Measurements from ENCODE around the gene CSRP3. TPM values are rescaled to one million over a fixed set of nuclear protein-coding genes. Genes with fewer than 3 reads are reported as not detected.

CSRP3 gene
- total and polyA plus RNA-seq, 2 donors (not counting 3 experiments of a cell fraction or from before 2014, with no cell fraction given): not detected

- ChIA-PET POLR2A (no interaction called here), CTCF (interaction anchor here (1.0 to 1.8 kb wide), 2 partner anchors 30 to 153 kb away, joined by 3 read pairs; no protein-coding TSS in a partner anchor)
- H2AFZ ChIP-seq (ENCODE audit: low read depth, low read length): no peak overlapping the region
- H3K4me3 ChIP-seq (replicated peaks in 1 of 3; ENCODE audit: insufficient read depth in 1 of 3, low read depth in 1 of 3, low read length in 3 of 3): no peak overlapping the region
- no peak for DNase-seq (ENCODE audit: low read depth, low spot score)
- TF ChIP-seq GATA2 (IDR thresholded peaks at IDR 0.05; ENCODE audit: insufficient read depth, insufficient read length, low read depth, low read length) (no peak), CTCF (IDR thresholded peaks at IDR 0.05; ENCODE audit: extremely low read depth in 1 of 2, insufficient read depth in 1 of 2, low read depth in 1 of 2, low read length in 2 of 2) (no peak), POLR2AphosphoS5 (IDR thresholded peaks at IDR 0.05; ENCODE audit: insufficient read depth, low read depth, low read length) (no peak), POLR2A (IDR thresholded peaks at IDR 0.05; ENCODE audit: low read depth, low read length) (no peak), EZH2 (IDR thresholded peaks at IDR 0.05; ENCODE audit: borderline replicate concordance, low read depth, low read length, severe bottlenecking) (no peak), MYC (IDR thresholded peaks at IDR 0.05; ENCODE audit: low read depth, low read length) (no peak), FOS (IDR thresholded peaks at IDR 0.05; ENCODE audit: borderline replicate concordance, insufficient read depth, low read length) (no peak), MAX (IDR thresholded peaks at IDR 0.05; ENCODE audit: insufficient read depth, insufficient read length) (no peak), JUN (IDR thresholded peaks at IDR 0.05; ENCODE audit: borderline replicate concordance, insufficient read depth, insufficient read length, low read depth) (no peak)
- dilution Hi-C loops (cut with MboI; ENCODE audit: extremely low pct_ligation_motif_present, low sequenced_read_pairs) (no loop called here), intact Hi-C loops (cut with micrococcal nuclease) (no loop called here)
- no peak overlapping the region for H3K4me2 ChIP-seq (ENCODE audit: insufficient read depth, low read length)
- H3K27ac ChIP-seq (ENCODE audit: insufficient read depth, low read depth, low read length): no peak overlapping the region
- BruUV-seq (replicated peaks): no TSS peak
- no peak for FAIRE-seq
- no peaks in the 10 kb centered on the region for H4K20me1 ChIP-seq (replicated peaks; ENCODE audit: control insufficient read depth, extremely low read depth, insufficient read depth, low read length)
- no peaks in the 10 kb centered on the region for H3K27me3 ChIP-seq (ENCODE audit: control insufficient read depth in 2 of 2, insufficient read depth in 2 of 2, low read length in 2 of 2)
- H3K79me2 ChIP-seq (ENCODE audit: control insufficient read depth, insufficient read depth, low read length): peaks cover 2% of the 10 kb centered on the region
- H3K9me1 ChIP-seq (replicated peaks; ENCODE audit: control insufficient read depth, extremely low read depth, insufficient read depth, low read length): no peaks in the 10 kb centered on the region
- H3K36me3 ChIP-seq (ENCODE audit: control insufficient read depth in 2 of 2, extremely low read depth in 1 of 2, insufficient read depth in 2 of 2, low read length in 2 of 2): peaks cover 7 to 18% of the 10 kb centered on the region in 2 experiments
- no peaks in the 10 kb centered on the region for H3K9me3 ChIP-seq (replicated peaks; ENCODE audit: control insufficient read depth, insufficient read depth, low read length)
- H3K4me1 ChIP-seq (ENCODE audit: control insufficient read depth, extremely low read depth, insufficient read depth, low read length): peaks cover 13% of the 10 kb centered on the region
- no peak overlapping the region for H3K9ac ChIP-seq (replicated peaks; ENCODE audit: extremely low read depth, insufficient read depth, low read length)
These were observed 27.9 kb upstream of the CSRP3 start for GRCh38 chr11:19229671-19230070.

All from endothelial cell of umbilical vein (primary cell).